Muscle of leg (tissue), 11 donors: ENCODE measurements around the gene LRFN2. TPM values are rescaled to one million over a fixed set of nuclear protein-coding genes. Genes with fewer than 3 reads are reported as not detected.

Source experiments
- DNase-seq: peaks from one replicate; pipeline ENCODE4 v3.0.0; 2013
- H3K27ac ChIP-seq: one replicate; pipeline ENCODE4 v1.5.1; 2013; ENCODE audit warnings: mild to moderate bottlenecking, low read length, control low read depth
- H3K27me3 ChIP-seq: one replicate; pipeline ENCODE4 v1.6.1; 2013; ENCODE audit warnings: low read length; ENCODE audit not compliant: control insufficient read depth, insufficient read depth
- H3K36me3 ChIP-seq: one replicate; pipeline ENCODE4 v1.6.1; 2013; ENCODE audit warnings: low read length; ENCODE audit not compliant: control insufficient read depth, insufficient read depth
- H3K4me1 ChIP-seq: one replicate; pipeline ENCODE4 v1.6.1; 2013; ENCODE audit warnings: low read length; ENCODE audit not compliant: control insufficient read depth, insufficient read depth
- H3K4me3 ChIP-seq: one replicate; pipeline ENCODE4 v1.5.1; 2013; ENCODE audit warnings: low read length, control low read depth
- H3K9me3 ChIP-seq: replicated peaks from 2 replicates; pipeline ENCODE4 v1.6.1; 2013; ENCODE audit warnings: low read depth, low read length; ENCODE audit not compliant: control insufficient read depth
- WGBS: methylation state at CpG from one replicate; pipeline ENCODE4 v1.1.5; 2013; ENCODE audit warnings: missing lambda C conversion rate; ENCODE audit not compliant: insufficient coverage; 5-methylcytosine and 5-hydroxymethylcytosine counted together
- polyA plus RNA-seq, 8 donors: library from polyadenylated mRNA; unstranded; fragments of 120-200 nt; gene quantifications; one replicate each; pipeline versions ENCODE4 v1.2.1 to v1.2.3, GENCODE V29; 2013; ENCODE audit warnings: inconsistent platforms in 1 of 8, low replicate concordance in 1 of 8; ENCODE audit not compliant: insufficient read length in 8 of 8, insufficient read depth in 1 of 8
- total RNA-seq: library from RNA; stranded (reverse); fragments of 120-200 nt; gene quantifications from one replicate; pipeline ENCODE4 v1.2.4, GENCODE V29; 2013

Gene LRFN2
- total and polyA plus RNA-seq, 9 donors = 0.04 to 0.17 (median 0.08) TPM

DNA sequence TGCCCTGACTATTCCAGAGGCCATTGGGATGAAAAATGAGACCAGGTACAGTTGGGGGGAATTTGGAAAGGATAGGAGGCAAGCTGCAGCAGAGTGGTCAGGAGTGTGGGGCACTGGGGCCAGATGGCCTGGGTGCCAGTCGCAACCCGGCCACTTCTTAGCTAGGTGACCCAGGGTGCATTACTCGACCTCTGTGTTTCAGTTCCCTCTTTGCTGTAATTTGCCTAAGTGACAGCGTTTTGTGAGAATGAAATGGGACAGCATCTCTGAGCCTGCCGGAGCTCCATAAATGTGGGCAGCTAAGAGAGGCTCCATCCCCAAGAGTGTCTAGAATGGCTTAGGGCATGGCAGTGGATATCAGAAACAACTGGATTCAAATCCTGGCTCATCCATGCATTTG, 13.9 kb downstream of the LRFN2 start:
- no peak overlapping the region for H3K27ac ChIP-seq
- no peak for DNase-seq
- H3K9me3 ChIP-seq = no peaks in the 10 kb centered on the region
- WGBS = 82% methylated on average over 4 of the region's 5 CpGs
- H3K4me3 ChIP-seq = no peak overlapping the region
- peaks cover 2% of the 10 kb centered on the region for H3K27me3 ChIP-seq
- no peaks in the 10 kb centered on the region for H3K36me3 ChIP-seq
- no peaks in the 10 kb centered on the region for H3K4me1 ChIP-seq

DNA sequence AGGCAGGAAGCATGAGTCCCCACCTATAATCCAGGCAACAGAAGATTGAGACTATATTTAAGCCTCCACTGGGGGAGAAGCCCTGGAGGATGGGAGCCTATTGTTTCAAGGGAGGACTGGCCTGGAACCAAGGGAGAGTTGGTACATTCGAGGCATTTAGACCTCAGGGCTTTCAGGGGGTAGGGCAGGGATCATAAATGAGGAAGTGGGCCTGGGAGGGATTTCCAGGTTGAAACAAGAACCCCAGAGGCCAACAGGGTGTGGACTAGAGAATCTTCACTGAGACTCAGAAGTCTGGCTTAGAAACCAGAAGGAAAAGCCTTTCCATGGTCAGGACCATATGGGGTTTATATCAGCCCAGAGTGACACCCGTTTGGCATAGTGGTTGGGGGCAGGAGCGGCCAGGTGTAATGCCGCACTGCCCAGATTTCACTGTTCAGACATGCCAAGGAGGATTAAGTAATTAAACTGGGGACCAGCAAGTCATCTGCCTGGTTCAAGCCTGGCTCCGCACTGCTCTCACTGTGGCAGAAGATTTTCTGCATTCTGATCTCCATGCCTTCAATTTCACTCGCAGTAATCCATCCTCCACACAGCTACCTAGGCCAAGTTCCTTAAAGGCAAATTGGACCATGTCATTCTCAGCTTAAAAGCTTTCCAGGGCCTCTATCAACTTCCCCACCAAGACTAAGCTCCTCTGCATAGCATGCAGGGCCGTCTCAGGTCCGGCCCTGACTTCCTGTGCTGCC, 17.8 kb downstream of the LRFN2 start:
- DNase-seq = no peak
- peaks cover 2% of the 10 kb centered on the region for H3K27me3 ChIP-seq
- H3K36me3 ChIP-seq = no peaks in the 10 kb centered on the region
- WGBS = 52% methylated on average over 8 of the region's 8 CpGs
- no peaks in the 10 kb centered on the region for H3K9me3 ChIP-seq
- H3K4me3 ChIP-seq = no peak overlapping the region
- H3K4me1 ChIP-seq = no peaks in the 10 kb centered on the region
- no peak overlapping the region for H3K27ac ChIP-seq

- 26% methylated on average over 4 of the region's 6 CpGs for WGBS
- no peak overlapping the region for H3K4me3 ChIP-seq
- peaks cover 2% of the 10 kb centered on the region for H3K27me3 ChIP-seq
- no peaks in the 10 kb centered on the region for H3K4me1 ChIP-seq
- H3K9me3 ChIP-seq = no peaks in the 10 kb centered on the region
- no peaks in the 10 kb centered on the region for H3K36me3 ChIP-seq
- no peak for DNase-seq
- no peak overlapping the region for H3K27ac ChIP-seq
Observed at GRCh38 chr6:40568062-40568708, 19.0 kb downstream of the LRFN2 start.

GRCh38 chr6:40563111-40563510, 24.1 kb downstream of the LRFN2 start:
- Histone ChIP-seq H3K4me3 (no peak overlapping the region), H3K9me3 (no peaks in the 10 kb centered on the region), H3K27ac (no peak overlapping the region), H3K36me3 (no peaks in the 10 kb centered on the region), H3K4me1 (no peaks in the 10 kb centered on the region), H3K27me3 (peaks cover 5% of the 10 kb centered on the region)
- no peak for DNase-seq
- 24% methylated on average over 5 of the region's 5 CpGs for WGBS

DNA sequence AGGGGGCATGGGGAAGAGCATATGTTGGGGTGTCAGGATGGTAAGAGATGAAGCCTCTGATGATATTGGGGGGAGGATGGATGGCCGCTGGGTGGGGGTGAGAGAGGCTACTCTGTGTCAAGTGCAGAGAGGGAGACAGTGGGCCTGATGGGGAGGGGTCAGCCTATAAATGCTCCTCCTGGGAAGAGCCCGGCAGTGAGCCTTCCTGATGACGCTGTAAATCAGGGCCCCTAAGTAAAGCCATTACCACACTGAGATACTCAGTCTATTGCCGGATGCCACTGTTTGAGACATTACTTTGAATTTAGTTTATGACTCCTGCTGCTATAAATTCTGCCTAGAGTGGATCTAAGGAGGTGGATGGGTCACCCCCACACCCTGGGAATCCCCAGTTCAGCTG, 28.1 kb downstream of the LRFN2 start:
- no peak overlapping the region for H3K4me3 ChIP-seq
- no peak for DNase-seq
- peaks cover 10% of the 10 kb centered on the region for H3K27me3 ChIP-seq
- H3K36me3 ChIP-seq = no peaks in the 10 kb centered on the region
- no peaks in the 10 kb centered on the region for H3K4me1 ChIP-seq
- WGBS = 32% methylated on average over 3 of the region's 4 CpGs
- H3K9me3 ChIP-seq = no peaks in the 10 kb centered on the region
- no peak overlapping the region for H3K27ac ChIP-seq

- H3K4me1 ChIP-seq = no peaks in the 10 kb centered on the region
- H3K27ac ChIP-seq = no peak overlapping the region
- no peak for DNase-seq
- H3K36me3 ChIP-seq = no peaks in the 10 kb centered on the region
- no peaks in the 10 kb centered on the region for H3K9me3 ChIP-seq
- WGBS = 69% methylated on average over 3 of the region's 3 CpGs
- no peak overlapping the region for H3K4me3 ChIP-seq
- H3K27me3 ChIP-seq = peaks cover 10% of the 10 kb centered on the region
Observed at GRCh38 chr6:40558102-40558501, 29.1 kb downstream of the LRFN2 start.

DNA sequence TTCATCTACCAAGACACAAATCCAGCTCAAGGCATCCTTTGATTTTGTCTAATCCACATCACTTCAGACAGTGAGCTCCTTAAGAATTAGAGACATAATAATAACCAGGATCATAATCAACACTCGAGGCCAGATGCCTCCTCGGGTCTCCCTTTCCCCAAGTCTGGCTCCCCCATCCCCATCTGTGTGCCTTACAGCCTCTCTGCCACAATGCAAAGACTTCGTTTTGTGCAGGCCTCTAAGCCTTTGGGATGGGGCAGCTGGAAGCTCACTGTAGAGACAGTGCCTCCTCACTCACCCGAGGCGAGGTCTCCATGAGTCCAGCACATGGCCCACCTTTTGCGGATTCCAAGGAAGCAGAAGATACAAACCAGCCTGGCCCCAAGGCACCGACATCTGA, 30.3 kb downstream of the LRFN2 start:
- peaks cover 12% of the 10 kb centered on the region for H3K27me3 ChIP-seq

GRCh38 chr6:40556023-40556422, 31.1 kb downstream of the LRFN2 start:
- Histone ChIP-seq H3K4me3 (no peak overlapping the region), H3K4me1 (no peaks in the 10 kb centered on the region), H3K27me3 (peaks cover 12% of the 10 kb centered on the region), H3K36me3 (no peaks in the 10 kb centered on the region), H3K9me3 (no peaks in the 10 kb centered on the region), H3K27ac (no peak overlapping the region)
- DNase-seq = no peak
- WGBS = no CpG with 5 or more reads among the region's 5 CpGs

More for the DNA sequence above, 30.3 kb downstream of the LRFN2 start:
- H3K9me3 ChIP-seq = no peaks in the 10 kb centered on the region
- H3K27ac ChIP-seq = no peak overlapping the region
- 86% methylated on average over 6 of the region's 7 CpGs for WGBS
- H3K4me1 ChIP-seq = no peaks in the 10 kb centered on the region
- H3K36me3 ChIP-seq = no peaks in the 10 kb centered on the region
- H3K4me3 ChIP-seq = no peak overlapping the region
- no peak for DNase-seq

GRCh38 chr6:40555092-40555491, 32.1 kb downstream of the LRFN2 start:
- 80% methylated on average over 1 of the region's 8 CpGs for whole genome bisulfite sequencing
- peaks cover 12% of the 10 kb centered on the region for H3K27me3 ChIP-seq

GRCh38 chr6:40552941-40553340, 34.2 kb downstream of the LRFN2 start:
- WGBS = 94% methylated on average over 2 of the region's 4 CpGs
- no peak overlapping the region for H3K27ac ChIP-seq
- peaks cover 8% of the 10 kb centered on the region for H3K27me3 ChIP-seq
- no peaks in the 10 kb centered on the region for H3K4me1 ChIP-seq
- no peaks in the 10 kb centered on the region for H3K9me3 ChIP-seq
- no peak overlapping the region for H3K4me3 ChIP-seq
- H3K36me3 ChIP-seq = no peaks in the 10 kb centered on the region
- DNase-seq = no peak

More at GRCh38 chr6:40555092-40555491, 32.1 kb downstream of the LRFN2 start:
- H3K4me3 ChIP-seq = no peak overlapping the region
- DNase-seq = no peak
- H3K9me3 ChIP-seq = no peaks in the 10 kb centered on the region
- H3K36me3 ChIP-seq = no peaks in the 10 kb centered on the region
- no peak overlapping the region for H3K27ac ChIP-seq
- H3K4me1 ChIP-seq = no peaks in the 10 kb centered on the region
